ENCODE measurements around the gene PAX4. TPM values are rescaled to one million over a fixed set of nuclear protein-coding genes. Genes with fewer than 3 reads are reported as not detected.

The PAX4 gene
- total and polyA plus RNA-seq, 9 of the 15 experiments (the other 6 are each of a cell fraction or from before 2014, with no cell fraction given): not detected

DNA sequence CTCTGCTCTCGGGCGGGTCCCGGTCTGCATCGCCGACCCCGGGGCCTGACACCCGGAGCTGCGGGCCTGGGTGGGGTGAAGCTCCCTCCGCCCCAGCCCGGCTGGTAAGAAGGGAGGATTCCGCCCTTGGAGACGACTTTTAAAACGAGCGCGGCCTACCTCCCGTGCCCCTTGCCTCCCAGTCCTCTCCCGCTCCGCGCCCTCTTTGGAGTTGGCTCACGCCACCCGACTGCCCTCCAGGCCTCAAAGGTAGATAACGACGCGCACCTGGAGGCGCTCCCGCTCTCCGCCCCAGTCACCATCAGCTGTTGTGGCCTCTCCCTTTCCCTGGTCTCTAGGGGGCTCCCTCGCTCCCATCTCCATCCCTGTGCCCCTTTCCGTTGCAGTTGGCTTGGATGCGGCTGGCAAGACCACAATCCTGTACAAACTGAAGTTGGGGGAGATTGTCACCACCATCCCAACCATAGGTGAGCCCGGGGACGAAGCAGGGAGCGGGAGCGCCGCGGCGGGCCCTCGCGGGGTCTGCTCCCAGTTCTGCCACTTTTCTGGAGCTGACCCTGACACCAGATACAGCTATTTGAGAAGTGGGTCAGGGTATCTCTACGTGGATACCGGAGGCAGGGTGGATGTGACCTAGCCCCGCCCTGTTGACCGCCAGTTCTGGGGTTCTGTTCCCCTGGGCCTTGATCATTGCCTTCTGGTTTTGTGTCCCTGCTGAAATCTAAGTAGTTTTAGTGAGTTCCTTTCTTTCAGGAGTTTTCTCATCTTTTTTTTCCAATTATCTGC is 29.1 kb downstream of the PAX4 start (continued):
- TF ChIP-seq NFE2L1 (tag; IDR thresholded peaks at IDR 0.05; ENCODE audit: borderline replicate concordance, low read depth) (no peak), ZKSCAN8 (CRISPR knock-in tag; IDR thresholded peaks at IDR 0.05) (no peak), ZNF584 (CRISPR knock-in tag; IDR thresholded peaks at IDR 0.05; ENCODE audit: low read depth) (no peak), BRD4 (IDR thresholded peaks at IDR 0.05) (no peak), ZZZ3 (IDR thresholded peaks at IDR 0.05) (no peak), PHF20 (IDR thresholded peaks at IDR 0.05; ENCODE audit: partially characterized antibody) (peak; percentile 38), PTTG1 (tag; IDR thresholded peaks at IDR 0.05; ENCODE audit: low read depth) (no peak), EHMT2 (IDR thresholded peaks at IDR 0.05) (0 out of 2 replicates have a peak, but pooled peaks have one; percentile 13), TBL1XR1 (IDR thresholded peaks at IDR 0.05; ENCODE audit: low read length in 2 of 2) (no peak), BCL6 (CRISPR knock-in tag; IDR thresholded peaks at IDR 0.05) (no peak), CBFA2T2 (conservative IDR thresholded peaks at IDR 0.05) (no peak), PHTF2 (CRISPR knock-in tag; IDR thresholded peaks at IDR 0.05) (no peak), ZNF140 (CRISPR knock-in tag; IDR thresholded peaks at IDR 0.05) (no peak), ZNF583 (CRISPR knock-in tag; IDR thresholded peaks at IDR 0.05) (no peak), KLF16 (IDR thresholded peaks at IDR 0.05) (no peak), ZNF408 (CRISPR knock-in tag; IDR thresholded peaks at IDR 0.05; ENCODE audit: low read depth) (no peak)
- TF ChIP-seq, protein P1, sequence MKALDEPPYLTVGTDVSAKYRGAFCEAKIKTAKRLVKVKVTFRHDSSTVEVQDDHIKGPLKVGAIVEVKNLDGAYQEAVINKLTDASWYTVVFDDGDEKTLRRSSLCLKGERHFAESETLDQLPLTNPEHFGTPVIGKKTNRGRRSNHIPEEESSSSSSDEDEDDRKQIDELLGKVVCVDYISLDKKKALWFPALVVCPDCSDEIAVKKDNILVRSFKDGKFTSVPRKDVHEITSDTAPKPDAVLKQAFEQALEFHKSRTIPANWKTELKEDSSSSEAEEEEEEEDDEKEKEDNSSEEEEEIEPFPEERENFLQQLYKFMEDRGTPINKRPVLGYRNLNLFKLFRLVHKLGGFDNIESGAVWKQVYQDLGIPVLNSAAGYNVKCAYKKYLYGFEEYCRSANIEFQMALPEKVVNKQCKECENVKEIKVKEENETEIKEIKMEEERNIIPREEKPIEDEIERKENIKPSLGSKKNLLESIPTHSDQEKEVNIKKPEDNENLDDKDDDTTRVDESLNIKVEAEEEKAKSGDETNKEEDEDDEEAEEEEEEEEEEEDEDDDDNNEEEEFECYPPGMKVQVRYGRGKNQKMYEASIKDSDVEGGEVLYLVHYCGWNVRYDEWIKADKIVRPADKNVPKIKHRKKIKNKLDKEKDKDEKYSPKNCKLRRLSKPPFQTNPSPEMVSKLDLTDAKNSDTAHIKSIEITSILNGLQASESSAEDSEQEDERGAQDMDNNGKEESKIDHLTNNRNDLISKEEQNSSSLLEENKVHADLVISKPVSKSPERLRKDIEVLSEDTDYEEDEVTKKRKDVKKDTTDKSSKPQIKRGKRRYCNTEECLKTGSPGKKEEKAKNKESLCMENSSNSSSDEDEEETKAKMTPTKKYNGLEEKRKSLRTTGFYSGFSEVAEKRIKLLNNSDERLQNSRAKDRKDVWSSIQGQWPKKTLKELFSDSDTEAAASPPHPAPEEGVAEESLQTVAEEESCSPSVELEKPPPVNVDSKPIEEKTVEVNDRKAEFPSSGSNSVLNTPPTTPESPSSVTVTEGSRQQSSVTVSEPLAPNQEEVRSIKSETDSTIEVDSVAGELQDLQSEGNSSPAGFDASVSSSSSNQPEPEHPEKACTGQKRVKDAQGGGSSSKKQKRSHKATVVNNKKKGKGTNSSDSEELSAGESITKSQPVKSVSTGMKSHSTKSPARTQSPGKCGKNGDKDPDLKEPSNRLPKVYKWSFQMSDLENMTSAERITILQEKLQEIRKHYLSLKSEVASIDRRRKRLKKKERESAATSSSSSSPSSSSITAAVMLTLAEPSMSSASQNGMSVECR (CRISPR knock-in tag; IDR thresholded peaks at IDR 0.05): no peak
- TF ChIP-seq, protein P2, sequence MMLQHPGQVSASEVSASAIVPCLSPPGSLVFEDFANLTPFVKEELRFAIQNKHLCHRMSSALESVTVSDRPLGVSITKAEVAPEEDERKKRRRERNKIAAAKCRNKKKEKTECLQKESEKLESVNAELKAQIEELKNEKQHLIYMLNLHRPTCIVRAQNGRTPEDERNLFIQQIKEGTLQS (IDR thresholded peaks at IDR 0.05): no peak
- TF ChIP-seq, protein P2 (CRISPR knock-in tag; conservative IDR thresholded peaks at IDR 0.05): no peak; the same call in 1 of the 2 replicates
- TF ChIP-seq, protein P3, sequence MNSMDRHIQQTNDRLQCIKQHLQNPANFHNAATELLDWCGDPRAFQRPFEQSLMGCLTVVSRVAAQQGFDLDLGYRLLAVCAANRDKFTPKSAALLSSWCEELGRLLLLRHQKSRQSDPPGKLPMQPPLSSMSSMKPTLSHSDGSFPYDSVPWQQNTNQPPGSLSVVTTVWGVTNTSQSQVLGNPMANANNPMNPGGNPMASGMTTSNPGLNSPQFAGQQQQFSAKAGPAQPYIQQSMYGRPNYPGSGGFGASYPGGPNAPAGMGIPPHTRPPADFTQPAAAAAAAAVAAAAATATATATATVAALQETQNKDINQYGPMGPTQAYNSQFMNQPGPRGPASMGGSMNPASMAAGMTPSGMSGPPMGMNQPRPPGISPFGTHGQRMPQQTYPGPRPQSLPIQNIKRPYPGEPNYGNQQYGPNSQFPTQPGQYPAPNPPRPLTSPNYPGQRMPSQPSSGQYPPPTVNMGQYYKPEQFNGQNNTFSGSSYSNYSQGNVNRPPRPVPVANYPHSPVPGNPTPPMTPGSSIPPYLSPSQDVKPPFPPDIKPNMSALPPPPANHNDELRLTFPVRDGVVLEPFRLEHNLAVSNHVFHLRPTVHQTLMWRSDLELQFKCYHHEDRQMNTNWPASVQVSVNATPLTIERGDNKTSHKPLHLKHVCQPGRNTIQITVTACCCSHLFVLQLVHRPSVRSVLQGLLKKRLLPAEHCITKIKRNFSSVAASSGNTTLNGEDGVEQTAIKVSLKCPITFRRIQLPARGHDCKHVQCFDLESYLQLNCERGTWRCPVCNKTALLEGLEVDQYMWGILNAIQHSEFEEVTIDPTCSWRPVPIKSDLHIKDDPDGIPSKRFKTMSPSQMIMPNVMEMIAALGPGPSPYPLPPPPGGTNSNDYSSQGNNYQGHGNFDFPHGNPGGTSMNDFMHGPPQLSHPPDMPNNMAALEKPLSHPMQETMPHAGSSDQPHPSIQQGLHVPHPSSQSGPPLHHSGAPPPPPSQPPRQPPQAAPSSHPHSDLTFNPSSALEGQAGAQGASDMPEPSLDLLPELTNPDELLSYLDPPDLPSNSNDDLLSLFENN (IDR thresholded peaks at IDR 0.05; ENCODE audit: low read depth in 2 of 2, low read length in 2 of 2): no peak

Measured in K562 (cell line).